NCI-H187 (cell line): Measurements from ENCODE around the gene GPR12.
"Not testable (repeated sequence)": the region's sequence is repeated elsewhere in the genome, so short reads cannot be mapped to it uniquely, and the experiment has no call there.

Experiments used
- DNase-seq, 2 experiments: peaks; one replicate each; lab custom pipeline; 2025; lab: John Stamatoyannopoulos, UW

GPR12 gene

DNA sequence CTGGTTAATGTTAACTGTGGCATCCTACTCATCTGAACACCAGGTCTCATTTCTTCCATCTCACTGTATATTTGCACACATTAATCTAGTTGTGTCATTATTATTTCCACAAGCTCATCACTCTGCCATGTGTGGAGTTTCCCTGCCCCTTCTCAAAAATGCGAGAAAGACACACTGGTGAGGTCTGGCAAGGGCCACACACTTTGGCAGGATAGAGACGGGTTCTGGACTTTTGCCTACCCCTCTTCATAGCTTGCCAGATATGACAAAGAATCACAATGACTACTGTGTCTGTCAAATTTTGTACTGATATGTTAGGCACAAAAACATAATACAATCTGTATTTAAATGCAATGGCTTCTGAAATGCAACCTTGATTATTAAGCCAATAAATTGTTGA, 12.9 kb downstream of the GPR12 start:
- DNase-seq = no peak

DNA sequence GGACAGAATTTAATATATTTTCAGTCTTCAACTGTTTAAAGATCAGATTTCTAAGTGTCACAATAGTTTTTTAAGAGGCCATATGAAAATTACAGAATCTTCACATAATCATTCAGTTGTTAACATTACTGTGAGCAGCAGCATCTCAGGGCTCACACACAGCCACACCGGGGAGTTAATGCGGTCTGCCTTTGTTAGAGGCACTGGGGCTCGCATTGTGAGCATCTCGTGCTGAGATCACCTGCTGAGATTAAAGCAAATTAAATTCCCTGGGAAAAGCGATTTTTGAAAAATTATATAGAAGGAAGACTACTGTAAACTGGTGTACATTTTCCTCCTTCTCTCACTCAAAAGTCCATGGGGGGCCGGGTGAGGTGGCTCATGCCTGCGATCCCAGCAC, 16.6 kb downstream of the GPR12 start:
- no peak for DNase-seq

DNA sequence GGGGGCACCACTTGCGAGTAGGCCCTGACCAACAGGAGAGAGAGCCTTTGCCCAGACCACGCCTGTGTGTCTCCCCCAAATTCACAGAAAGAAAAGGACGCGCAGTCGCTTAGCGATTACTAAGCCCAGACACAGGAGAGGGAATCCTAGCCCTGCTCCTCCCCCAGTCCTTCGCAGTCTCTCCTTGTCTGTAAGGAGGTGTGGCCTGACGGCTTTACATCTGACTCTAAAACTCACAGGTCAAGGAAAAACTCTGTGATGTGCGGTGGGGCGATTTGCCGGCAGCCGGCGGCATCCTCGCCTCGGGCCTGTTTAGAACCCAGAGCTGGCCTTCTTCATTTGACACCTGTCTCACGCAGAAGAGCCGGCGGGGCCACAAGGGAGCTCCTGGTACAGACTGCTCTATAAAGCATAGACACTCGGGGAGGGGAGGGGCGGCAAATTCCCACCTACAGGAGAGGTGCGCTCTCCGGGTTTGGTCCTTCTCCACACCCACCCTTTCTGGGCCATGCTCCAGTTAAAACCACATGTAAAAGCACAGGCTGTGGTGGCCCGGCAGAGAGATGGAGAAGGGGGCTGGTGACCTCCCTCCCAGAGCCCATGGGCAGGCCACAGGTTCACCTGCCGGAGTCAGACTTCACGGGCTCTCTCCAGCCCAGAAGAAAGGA, 17.8 kb downstream of the GPR12 start:
- no peak for DNase-seq

DNA sequence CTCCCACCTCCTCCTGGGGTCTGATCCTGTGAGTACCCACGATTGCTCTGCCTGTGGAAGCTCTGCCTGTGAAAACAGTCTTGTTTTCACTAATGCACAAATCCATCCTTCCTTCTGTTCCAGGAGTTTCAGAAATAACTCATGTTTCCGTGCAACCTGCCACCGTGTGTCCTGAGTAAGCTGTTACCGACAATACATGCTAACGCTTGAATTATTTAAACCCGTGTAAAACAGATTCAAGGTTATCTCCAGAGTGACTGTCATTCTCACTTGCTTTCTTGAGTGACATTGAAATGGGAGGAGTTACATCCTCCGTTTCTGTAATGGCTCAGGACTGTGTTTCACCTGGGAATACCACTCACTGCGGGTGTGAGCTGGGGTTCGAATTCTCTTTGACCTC, 24.9 kb downstream of the GPR12 start:
- DNase-seq = no peak

DNA sequence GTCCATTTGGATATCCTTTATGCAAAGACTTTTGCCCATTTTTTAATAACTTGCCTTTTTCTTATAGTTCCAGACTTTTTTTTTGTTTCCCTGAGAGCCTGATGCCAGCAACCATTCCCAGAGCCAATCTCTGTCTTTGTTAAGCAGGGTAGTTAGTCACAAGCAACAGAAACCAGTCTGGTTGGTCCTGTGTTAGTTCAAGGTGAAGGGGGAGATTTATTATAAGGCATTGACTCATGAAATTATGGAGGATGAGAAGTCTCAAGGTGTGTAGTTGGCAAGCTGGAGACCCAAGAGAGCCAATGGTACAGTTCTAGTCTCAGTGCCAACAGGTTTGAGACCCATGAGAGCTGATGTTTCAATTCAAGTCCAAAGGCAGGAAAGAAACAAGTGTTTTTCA, 33.0 kb downstream of the GPR12 start:
- DNase-seq = no peak

DNA sequence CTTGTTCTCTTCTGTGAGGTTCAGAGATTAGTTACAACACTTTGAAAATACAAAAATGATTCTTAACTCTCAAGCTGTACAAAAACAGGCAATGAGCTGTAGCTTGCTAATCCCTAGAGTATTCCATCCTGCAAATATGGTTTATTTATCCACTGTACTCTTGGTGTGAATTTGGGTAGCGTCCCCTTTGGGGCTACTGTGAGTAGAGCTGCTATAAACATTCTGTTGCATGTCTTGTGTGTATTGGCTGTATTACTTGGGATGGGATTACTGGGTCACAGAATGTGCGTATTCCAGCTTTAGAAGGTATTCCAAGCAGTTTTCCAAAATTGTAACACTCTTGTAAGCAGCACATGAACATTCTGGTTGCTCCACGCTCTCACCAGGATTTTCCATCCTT, 33.5 kb downstream of the GPR12 start:
- no peak for DNase-seq

DNA sequence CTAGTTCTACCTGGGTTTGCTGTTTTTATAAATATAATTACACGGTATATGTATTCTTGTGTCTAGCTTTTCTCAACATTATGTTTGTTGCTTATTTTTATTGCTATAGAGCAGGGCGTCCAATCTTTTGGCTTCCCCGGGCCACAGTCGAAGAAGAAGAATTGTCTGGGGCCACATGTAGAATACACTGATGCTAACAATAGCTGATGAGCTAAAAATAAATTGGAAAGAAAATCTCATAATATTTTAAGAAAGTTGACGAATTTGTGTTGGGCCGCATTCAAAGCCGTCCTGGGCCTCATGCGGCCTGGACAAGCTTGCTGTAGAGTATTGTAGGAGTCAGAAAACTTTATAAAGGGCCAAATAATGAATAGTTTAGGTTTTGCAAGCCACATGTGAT, 33.9 kb downstream of the GPR12 start:
- no peak for DNase-seq

DNA sequence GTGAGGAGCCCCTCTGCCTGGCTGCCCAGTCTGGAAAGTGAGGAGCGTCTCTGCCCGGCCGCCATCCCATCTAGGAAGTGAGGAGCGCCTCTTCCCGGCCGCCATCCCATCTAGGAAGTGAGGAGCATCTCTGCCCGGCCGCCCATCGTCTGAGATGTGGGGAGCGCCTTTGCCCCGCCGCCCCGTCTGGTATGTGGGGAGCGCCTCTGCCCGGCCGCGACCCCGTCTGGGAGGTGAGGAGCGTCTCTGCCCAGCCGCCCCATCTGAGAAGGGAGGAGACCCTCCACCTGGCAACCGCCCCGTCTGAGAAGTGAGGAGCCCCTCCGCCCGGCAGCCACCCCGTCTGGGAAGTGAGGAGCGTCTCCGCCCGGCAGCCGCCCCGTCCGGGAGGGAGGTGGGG, 37.0 kb downstream of the GPR12 start:
- DNase-seq = not testable (repeated sequence)

DNA sequence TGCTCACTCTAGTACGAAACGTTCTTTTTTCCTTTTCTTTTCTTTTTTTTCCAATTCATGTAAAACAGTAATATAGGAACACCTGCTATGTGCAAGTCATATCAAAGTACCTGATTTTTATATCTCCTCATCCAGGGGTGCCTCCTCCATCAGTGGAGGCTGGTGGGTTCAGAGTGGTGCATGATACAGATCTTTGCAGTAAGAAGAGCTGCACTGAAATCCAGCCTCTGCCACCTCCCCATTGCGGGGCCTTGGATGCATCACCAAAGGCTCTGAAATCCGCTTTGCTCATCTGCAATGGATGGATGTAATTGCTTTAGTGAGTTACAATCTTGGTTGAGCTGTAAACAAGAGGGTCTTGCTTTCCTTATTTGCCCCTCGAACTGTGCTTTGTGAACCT, 38.3 kb downstream of the GPR12 start:
- DNase-seq = no peak

DNA sequence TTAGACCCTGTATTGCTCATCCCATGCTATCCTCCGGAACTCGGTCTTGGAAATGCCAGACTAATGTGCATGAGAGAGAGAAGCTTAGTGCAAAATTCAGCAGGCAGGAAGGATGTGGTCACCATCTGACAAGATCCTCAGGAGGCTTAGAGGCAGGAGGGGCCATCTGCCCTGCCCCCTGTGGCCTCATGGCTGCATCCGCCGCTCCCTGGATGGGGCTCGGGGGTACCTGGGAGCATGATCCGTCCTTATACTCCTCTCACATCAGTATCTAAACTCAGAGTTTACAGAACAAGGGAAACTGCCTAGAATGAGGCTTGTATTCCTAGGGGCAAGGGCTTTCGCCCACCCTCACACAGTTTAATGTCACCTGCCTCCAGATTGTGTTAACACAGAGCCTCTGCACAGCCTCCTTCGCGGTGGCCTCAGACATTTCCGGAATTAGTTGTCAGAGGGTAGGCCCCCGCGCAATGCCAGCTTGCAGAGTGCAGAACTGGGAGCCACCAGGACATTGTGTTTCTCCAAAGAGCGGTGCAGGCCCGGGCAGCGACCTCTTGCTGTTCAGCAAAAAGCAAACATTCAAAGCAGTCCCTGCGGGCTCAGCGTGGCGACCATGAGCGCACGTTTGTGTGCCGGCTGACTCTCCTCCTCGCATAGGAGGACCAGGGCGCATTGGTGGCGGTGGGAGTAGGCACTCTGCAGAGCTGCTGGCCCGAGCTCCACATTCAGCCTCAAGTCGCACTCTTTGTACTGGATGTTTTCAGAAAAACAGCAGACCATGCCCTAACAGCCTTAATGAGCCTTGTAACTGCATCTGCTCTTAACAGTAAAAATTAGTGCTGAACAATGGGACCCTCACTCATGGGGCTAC, 39.1 kb downstream of the GPR12 start:
- peak in 1 of 2 experiments; percentile 2 for DNase-seq

DNA sequence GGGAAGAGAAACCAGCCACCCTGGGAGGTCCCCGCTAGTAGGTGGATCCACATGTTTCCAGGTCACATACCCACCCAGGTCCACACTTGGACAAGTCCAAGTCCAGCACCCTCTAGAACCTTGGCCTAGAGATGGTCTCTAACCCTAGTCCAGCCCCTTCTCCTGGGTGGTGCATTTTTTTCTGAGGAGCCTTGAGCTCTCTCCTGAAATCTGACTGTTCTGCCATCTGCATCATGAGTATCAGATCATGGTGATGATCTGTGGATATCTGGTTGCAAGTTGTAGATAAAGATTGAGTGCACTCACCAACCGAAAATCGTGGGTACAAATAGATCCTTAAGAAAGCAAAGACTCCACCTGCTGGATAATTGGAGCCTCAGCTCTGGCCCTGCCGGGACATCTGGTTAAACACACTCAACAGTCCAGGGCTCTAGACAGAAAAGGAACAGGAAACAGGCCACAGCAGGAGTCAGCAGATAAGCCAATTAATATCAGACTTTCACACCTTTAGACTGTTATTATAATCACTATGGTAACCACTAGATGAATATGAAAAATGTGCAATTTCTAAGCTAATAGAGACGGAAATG, 41.1 kb downstream of the GPR12 start:
- DNase-seq = no peak

DNA sequence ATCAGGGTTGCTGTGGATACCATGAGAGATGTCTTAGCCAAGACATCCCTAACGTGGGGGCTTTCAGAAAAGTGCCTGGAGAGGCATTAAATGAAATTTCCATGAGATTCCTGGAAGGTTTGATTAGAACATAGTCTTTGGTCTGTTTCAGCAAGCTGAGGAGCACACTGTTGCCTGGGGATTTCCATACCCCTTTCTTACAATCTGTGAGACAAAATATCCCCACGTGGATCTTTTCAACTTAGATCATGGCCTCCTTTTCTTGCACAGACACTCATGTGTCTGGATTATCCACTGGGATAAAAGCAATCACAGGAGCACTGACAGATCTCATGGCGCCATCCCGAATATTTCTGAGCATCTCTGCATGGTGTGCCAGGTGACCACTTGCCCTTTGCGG, 41.7 kb downstream of the GPR12 start:
- DNase-seq = no peak

DNA sequence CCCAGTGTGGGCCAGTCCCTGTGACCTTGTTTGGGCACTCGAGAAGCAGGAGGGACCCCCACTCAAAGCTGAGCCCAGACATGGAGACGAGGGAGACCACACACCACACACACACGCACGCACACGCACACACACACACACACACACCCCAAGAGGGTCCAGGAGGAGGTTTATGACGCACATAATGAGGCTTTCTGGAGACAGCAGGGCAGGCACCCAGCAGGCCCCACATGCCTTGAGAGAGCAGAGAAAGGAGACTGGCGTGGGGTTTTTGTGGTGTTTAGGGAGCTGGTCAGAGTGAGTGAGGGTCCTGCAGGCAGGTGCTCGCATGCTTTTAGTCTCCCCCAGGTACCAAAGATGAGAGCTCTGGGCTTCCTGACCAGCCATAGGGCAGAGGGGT, 42.4 kb downstream of the GPR12 start:
- no peak for DNase-seq

DNA sequence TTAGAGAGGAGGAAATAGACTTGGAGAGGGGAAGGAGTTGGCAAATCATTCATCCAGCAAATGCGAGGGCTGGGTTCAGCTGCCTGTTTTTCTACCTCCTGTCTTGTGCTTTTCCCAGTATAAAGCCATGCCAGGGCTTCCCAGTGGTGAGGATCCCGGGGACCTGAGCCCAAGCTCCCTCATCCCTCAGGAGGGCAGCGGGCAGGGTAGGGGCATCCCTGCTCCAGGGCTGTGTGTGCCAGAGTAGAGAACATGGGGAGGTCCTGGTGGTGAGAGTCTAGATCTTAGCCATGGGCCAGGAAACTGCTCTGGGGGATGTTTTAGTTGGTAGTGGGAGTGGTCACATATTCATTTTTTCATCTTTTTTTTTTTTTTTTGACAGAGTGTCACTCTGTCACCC, 43.6 kb downstream of the GPR12 start:
- DNase-seq = no peak

DNA sequence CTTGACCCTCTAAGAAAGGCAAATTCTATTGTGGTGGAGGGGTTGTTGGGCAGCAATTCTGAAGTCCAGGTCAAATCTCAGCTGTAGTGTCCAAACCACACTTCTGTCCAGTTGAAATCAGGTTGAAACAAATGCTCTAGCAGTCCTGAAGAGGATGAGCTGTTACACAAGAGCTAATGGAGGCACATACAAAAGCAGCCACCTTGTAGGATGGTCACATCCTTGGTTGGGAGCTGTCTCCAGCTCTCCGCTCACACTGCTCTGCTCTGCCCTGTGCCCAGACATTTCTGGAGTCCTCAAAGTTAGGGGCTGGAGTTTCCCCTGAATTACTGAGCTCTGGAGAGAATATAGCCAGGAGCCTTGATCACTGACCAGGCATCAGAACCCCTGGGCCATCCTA, 47.2 kb downstream of the GPR12 start:
- no peak for DNase-seq

DNA sequence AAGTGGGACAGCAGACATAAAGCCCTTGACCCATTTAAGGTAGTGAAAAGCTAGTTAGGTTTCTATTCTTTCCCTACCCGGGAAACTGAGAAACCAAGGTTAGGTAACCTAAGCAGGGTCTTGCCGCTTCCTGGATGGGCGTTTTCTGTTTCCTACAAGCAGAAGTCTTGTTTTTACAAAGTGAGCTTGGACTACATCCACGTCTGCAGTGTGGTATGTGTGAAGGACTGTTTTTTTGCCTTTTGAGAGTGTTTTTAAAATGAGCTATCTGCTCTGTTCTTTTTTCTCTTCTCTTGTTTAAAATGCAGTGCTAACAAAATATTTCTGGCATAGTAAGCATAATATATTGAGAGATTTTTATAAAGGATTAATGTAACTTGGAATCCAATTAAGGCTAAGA, 49.4 kb downstream of the GPR12 start:
- no peak for DNase-seq

DNA sequence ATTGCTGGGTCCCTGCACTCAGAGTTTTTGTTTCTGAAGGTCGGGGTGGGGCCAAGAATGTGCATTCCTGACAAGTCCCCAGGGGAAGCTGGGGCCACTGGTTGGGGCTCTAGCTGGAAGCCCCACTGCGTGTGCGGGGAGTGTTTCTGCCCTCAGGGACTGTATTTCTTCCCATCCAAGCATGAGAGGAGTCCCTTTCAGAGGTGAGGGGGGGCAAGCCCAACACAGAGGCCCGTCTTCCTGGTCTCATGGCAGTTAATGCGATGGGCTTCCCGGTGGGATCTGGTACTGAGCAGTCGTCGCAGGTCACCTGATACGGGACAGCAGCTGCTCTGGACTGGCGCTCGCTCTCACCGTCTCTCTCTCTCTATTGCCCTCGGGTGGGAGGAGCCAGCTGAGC, 50.4 kb downstream of the GPR12 start:
- DNase-seq = no peak

DNA sequence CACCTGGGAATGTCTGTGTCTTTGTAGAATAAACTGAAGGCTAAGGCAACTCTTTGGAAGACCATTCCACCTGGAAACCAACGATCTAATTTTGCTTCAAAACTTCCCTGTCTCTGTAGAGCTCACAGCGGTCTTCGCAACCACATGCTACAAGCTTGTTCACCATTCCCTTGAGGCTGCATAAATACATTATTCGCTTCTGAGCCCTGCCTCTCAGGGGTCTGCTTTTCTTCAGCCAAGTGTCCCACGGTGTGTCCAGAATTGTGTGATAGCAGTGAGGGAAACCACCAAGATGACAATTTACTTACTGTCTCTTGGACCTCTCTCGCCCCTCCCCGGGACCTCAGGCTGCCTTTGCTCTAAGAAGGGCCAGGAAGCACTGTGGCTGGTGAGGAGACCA, 51.1 kb downstream of the GPR12 start:
- no peak for DNase-seq

DNA sequence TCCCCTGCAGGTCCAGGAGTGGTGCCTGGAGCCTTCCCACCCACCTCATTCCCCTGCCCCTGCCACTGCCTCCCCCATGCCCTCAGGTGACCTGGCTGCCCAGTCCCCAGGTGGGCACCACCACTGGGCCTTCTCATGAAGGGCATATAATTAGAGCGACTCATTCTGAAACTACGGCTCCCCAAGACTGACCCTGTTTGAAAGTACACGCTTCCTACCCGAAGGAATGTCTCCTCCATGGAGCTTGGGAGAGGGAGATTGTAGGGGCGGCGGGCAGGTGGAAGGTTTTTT, 52.6 kb downstream of the GPR12 start:
- DNase-seq = no peak

DNA sequence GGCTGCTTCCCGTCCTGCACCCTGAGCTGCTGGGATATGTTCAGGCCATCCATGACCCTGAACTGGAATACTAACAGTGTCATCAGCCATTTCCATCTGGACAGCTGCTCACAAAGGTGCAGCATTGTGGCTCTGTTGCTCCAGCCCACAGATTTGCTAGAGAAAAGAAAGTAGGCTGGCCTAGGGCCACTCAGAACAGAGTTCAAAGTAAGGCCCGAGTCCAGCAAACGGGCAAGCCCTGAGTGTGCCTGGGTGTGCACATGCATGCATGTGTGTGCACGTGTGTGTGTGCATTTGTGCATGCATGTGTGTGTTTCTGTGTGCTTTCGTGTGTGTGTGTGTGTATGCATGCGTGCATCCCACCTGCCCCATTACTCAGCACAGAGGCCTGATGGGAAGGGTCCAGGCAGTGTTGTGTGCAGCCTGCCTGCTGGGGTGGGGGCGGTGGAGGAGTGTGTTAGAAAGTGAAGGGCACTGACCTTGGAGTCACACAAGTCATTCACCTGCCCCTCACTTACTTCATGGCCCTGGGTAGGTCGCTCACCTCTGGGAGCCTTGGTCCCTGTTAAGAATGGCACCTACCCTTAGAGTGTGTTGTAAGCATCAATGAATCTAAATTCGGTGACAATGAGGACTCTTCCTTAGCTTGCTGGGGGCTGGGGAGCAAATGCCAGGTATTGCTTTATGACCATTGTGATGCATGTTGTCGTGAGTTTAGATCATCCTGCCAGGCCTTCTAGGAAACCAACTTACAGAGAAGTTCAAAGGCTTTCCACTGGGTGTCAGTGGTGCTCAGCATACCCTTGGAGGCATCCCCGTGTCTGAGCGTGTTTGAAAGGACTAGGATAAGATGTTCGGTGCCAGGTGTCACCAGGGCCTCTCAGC, 53.2 kb downstream of the GPR12 start:
- DNase-seq = peak in 1 of 2 experiments; percentile 17

DNA sequence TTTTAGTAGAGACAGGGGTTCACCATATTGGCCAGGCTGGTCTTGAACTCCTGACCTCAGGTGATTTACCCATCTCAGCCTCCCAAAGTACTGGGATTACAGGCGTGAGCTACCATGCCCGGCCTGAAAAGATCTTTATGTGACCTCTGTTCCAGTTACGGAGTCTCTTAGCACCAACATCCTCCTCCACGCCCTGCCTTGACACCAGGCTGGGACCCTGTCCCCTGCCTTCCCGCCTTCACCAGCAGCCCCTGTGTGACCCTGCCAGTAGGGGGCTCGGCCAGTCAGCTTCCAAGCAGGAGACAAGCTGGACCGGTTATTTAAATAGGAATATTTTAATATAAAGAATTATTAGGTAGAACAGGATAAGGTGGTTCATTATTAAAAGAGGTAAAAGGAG, 54.2 kb downstream of the GPR12 start:
- no peak for DNase-seq

DNA sequence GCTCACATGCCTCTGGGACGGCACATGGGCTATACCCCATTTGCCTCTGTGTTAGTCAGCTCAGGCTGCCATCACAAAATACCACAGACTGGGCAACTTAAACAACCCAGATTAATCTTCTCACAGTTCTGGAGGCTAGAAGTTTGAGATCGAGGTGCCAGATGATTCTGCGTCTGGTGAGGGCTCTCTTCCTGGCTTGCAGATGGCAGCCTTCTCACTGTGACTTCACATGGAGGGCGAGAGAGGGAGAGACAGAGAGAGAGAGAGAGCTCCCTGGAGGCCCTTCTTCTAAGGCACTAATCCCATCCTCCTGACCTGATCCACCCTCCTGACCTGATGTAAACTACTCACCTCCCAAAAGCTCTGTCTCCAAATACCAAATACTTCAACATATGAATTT, 55.0 kb downstream of the GPR12 start:
- DNase-seq = no peak
